Measurements from ENCODE around the gene LGI1. TPM values are rescaled to one million over a fixed set of nuclear protein-coding genes. Genes with fewer than 3 reads are reported as not detected.

Gene LGI1
- total RNA-seq, 2 donors from 2014 or later: 0.60 to 2.6 TPM

DNA sequence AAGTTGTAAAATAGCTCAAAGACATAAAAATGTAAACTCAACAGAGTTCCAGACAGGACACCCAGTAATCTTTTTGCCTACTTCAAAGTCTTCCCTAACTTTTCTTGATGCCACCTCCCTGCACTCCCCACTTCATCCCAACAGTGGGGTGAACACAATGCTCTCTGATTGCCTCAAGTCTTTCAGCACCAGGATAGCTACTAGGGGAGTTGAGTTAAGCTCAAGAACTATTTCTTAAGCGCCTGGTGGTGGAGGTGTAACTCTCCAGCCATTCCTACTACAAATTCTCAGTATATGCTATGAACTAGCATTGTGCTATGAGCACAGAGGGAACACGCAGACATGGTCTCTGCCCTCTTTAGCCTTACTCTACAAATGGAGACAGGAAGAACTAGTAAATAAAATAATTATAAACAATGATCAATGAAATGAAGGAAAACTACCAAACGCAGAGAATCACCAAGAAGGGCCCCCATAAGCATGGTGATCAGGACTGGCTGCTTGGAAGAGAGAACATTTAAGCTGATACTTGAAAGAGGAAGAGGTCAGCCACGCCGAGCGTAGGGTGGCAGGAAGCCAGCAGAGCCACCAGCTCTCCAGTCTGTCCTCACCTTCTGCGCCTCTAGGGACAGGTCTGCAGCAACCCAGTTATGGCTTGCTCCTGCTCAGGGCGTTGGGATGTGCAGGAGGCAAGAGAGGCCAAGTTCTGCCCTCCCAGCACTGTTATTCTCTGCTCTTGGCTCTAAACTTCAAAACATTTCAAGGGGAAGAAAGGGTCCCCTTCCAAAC lies 38.6 kb upstream of the LGI1 start:
- Histone ChIP-seq H3K9ac (ENCODE audit: extremely low read depth, low read length, poor library complexity, severe bottlenecking) (no peak overlapping the region), H3K36me3 (ENCODE audit: control insufficient read depth, insufficient read depth, low read length) (no peaks in the 10 kb centered on the region), H3K4me1 (ENCODE audit: control insufficient read depth, insufficient read depth, low read length) (no peaks in the 10 kb centered on the region), H3K27ac (ENCODE audit: low read depth, low read length) (no peak overlapping the region), H3K27me3 (ENCODE audit: control insufficient read depth, insufficient read depth, low read length, poor library complexity, severe bottlenecking) (no peaks in the 10 kb centered on the region), H3K9me3 (ENCODE audit: control insufficient read depth, low read length) (no peaks in the 10 kb centered on the region), H3K4me3 (ENCODE audit: low read length) (no peak overlapping the region)
- Mint-ChIP-seq H3K4me3 (no peak overlapping the region), H3K4me1 (peaks cover 11% of the 10 kb centered on the region), H3K9me3 (no peaks in the 10 kb centered on the region), H3K36me3 (ENCODE audit: low read depth) (no peaks in the 10 kb centered on the region), H3K27me3 (ENCODE audit: insufficient read depth) (no peaks in the 10 kb centered on the region), H3K27ac (no peak overlapping the region)
- 92 to 96% methylated on average over 6 to 7 of the region's 8 CpGs for WGBS, 2 experiments (ENCODE audit: insufficient coverage in 1 of 2, insufficient read length in 1 of 2)
- TF ChIP-seq, protein P1, sequence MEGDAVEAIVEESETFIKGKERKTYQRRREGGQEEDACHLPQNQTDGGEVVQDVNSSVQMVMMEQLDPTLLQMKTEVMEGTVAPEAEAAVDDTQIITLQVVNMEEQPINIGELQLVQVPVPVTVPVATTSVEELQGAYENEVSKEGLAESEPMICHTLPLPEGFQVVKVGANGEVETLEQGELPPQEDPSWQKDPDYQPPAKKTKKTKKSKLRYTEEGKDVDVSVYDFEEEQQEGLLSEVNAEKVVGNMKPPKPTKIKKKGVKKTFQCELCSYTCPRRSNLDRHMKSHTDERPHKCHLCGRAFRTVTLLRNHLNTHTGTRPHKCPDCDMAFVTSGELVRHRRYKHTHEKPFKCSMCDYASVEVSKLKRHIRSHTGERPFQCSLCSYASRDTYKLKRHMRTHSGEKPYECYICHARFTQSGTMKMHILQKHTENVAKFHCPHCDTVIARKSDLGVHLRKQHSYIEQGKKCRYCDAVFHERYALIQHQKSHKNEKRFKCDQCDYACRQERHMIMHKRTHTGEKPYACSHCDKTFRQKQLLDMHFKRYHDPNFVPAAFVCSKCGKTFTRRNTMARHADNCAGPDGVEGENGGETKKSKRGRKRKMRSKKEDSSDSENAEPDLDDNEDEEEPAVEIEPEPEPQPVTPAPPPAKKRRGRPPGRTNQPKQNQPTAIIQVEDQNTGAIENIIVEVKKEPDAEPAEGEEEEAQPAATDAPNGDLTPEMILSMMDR (conservative IDR thresholded peaks at IDR 0.05): peak; percentile 40
- DNase-seq: no peak

DNA sequence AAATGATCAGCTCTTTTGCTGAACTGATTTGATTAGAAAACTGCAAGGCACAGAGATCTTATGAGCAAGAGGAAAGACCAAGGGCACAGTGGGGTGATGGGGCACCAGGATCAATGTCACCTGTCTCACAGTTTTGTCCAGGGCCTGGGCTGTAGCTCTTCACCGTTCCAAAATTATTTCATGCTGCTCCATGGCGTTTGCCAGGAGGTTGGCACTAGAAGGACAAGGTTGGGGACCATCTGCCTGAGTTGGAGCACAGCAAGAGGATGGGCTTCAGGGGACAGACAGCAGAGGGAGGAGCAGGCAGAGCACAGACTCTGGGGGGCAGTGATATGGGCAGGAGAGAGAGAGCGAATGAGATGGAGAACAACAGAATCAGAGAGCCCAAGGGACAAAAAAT lies 37.8 kb upstream of the LGI1 start:
- no peaks in the 10 kb centered on the region for H3K27me3 Mint-ChIP-seq (ENCODE audit: insufficient read depth)
- no peak overlapping the region for H3K27ac Mint-ChIP-seq
- WGBS, 2 experiments (ENCODE audit: insufficient coverage in 1 of 2, insufficient read length in 1 of 2): 82% methylated on average over 3 of the region's 3 CpGs; no CpG with 5 or more reads in 1 of the 2 experiments
- H3K9me3 ChIP-seq (ENCODE audit: control insufficient read depth, low read length): no peaks in the 10 kb centered on the region
- H3K4me1 ChIP-seq (ENCODE audit: control insufficient read depth, insufficient read depth, low read length): no peaks in the 10 kb centered on the region
- no peak overlapping the region for H3K9ac ChIP-seq (ENCODE audit: extremely low read depth, low read length, poor library complexity, severe bottlenecking)
- H3K36me3 ChIP-seq (ENCODE audit: control insufficient read depth, insufficient read depth, low read length): no peaks in the 10 kb centered on the region
- no peaks in the 10 kb centered on the region for H3K36me3 Mint-ChIP-seq (ENCODE audit: low read depth)
- H3K4me1 Mint-ChIP-seq: peaks cover 11% of the 10 kb centered on the region
- no peaks in the 10 kb centered on the region for H3K9me3 Mint-ChIP-seq
- H3K4me3 ChIP-seq (ENCODE audit: low read length): no peak overlapping the region
- no peak overlapping the region for H3K27ac ChIP-seq (ENCODE audit: low read depth, low read length)
- no peak overlapping the region for H3K4me3 Mint-ChIP-seq
- TF ChIP-seq, protein P1 (conservative IDR thresholded peaks at IDR 0.05): no peak
- DNase-seq: no peak
- H3K27me3 ChIP-seq (ENCODE audit: control insufficient read depth, insufficient read depth, low read length, poor library complexity, severe bottlenecking): no peaks in the 10 kb centered on the region

DNA sequence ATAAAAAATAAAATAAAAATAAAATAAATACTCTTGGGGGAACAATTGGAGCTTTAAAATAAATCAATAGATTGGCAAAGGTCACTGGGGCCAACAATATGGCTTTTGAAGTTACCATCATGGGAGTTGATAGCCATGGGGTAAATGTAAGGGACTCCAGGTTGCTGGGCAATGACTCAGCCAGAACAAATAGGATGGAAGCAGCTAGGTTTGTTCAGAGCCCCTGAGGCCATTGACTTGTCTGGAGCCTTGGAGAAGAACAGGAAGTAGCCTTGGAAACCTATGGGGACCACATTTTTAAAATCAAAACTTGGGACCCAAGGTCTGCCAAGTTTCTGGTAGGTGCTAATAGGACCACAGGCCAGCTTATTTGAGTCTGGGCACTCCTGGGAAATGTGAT lies 35.2 kb upstream of the LGI1 start:
- no peak for DNase-seq
- peaks cover 2% of the 10 kb centered on the region for H3K27me3 Mint-ChIP-seq (ENCODE audit: insufficient read depth)
- no peaks in the 10 kb centered on the region for H3K9me3 Mint-ChIP-seq
- no peak overlapping the region for H3K27ac Mint-ChIP-seq
- H3K4me3 Mint-ChIP-seq: no peak overlapping the region
- no peaks in the 10 kb centered on the region for H3K9me3 ChIP-seq (ENCODE audit: control insufficient read depth, low read length)
- no peak overlapping the region for H3K27ac ChIP-seq (ENCODE audit: low read depth, low read length)
- no peak overlapping the region for H3K9ac ChIP-seq (ENCODE audit: extremely low read depth, low read length, poor library complexity, severe bottlenecking)
- H3K4me3 ChIP-seq (ENCODE audit: low read length): no peak overlapping the region
- TF ChIP-seq, protein P1 (conservative IDR thresholded peaks at IDR 0.05): no peak
- no peaks in the 10 kb centered on the region for H3K36me3 ChIP-seq (ENCODE audit: control insufficient read depth, insufficient read depth, low read length)
- H3K36me3 Mint-ChIP-seq (ENCODE audit: low read depth): no peaks in the 10 kb centered on the region
- H3K4me1 ChIP-seq (ENCODE audit: control insufficient read depth, insufficient read depth, low read length): no peaks in the 10 kb centered on the region
- H3K27me3 ChIP-seq (ENCODE audit: control insufficient read depth, insufficient read depth, low read length, poor library complexity, severe bottlenecking): no peaks in the 10 kb centered on the region
- peaks cover 11% of the 10 kb centered on the region for H3K4me1 Mint-ChIP-seq

All from endodermal cell (in vitro differentiated cells).